Measurements from ENCODE around the gene DCLRE1C. TPM values are rescaled to one million over a fixed set of nuclear protein-coding genes. Genes with fewer than 3 reads are reported as not detected.
"Not testable (repeated sequence)": the region's sequence is repeated elsewhere in the genome, so short reads cannot be mapped to it uniquely, and the experiment has no call there.

The DCLRE1C gene
- total RNA-seq, 2 experiments from 2014 or later = 12.0 to 16.4 TPM

- ChIA-PET CTCF (no interaction called here), POLR2A (no interaction called here)
Measured at GRCh38 chr10:14905890-14906289, 48.0 kb downstream of the DCLRE1C start.

- ChIA-PET CTCF (interaction anchor here (0.6 to 3.0 kb wide), 2 partner anchors 9 to 26 kb away, joined by 3 to 13 read pairs; partner anchors contain the start of gene SUV39H2), POLR2A (interaction anchor here (0.5 kb wide), 1 partner anchor 396 kb away, joined by 3 read pairs; no protein-coding TSS in a partner anchor)
Measured at GRCh38 chr10:14904864-14905263, 49.0 kb downstream of the DCLRE1C start.

- POLR2A ChIA-PET = no interaction called here
- CTCF ChIA-PET = interaction anchor here (0.6 to 3.0 kb wide), 2 partner anchors 9 to 25 kb away, joined by 3 to 13 read pairs; partner anchors contain the start of gene SUV39H2
Measured at GRCh38 chr10:14904316-14904732, 49.6 kb downstream of the DCLRE1C start.

- CTCF ChIA-PET = no interaction called here
- POLR2A ChIA-PET = no interaction called here
Measured at GRCh38 chr10:14891151-14891550, 62.7 kb downstream of the DCLRE1C start.

GRCh38 chr10:14889318-14889717 is 64.6 kb downstream of the DCLRE1C start:
- ChIA-PET CTCF (no interaction called here), POLR2A (no interaction called here)

GRCh38 chr10:14884082-14884481 is 69.8 kb downstream of the DCLRE1C start:
- ChIA-PET POLR2A (no interaction called here), CTCF (interaction anchor here (0.7 kb wide), 1 partner anchor 25 kb away, joined by 3 read pairs; no protein-coding TSS in a partner anchor)

GRCh38 chr10:14880229-14880628 is 73.7 kb downstream of the DCLRE1C start:
- ChIA-PET CTCF (interaction anchor here (2.8 kb wide), 1 partner anchor 24 kb away, joined by 13 read pairs; no protein-coding TSS in a partner anchor), POLR2A (no interaction called here)

- ChIA-PET CTCF (interaction anchor here (0.8 to 2.8 kb wide), 3 partner anchors 11 to 24 kb away, joined by 3 to 13 read pairs (median 4); no protein-coding TSS in a partner anchor), POLR2A (interaction anchor here (1.5 to 3.1 kb wide), 2 partner anchors 9 to 42 kb away, joined by 4 to 29 read pairs; partner anchors contain the start of genes CDNF, HSPA14 and MSANTD7)
Measured at GRCh38 chr10:14879928-14880193, 74.0 kb downstream of the DCLRE1C start.

- CTCF ChIA-PET = interaction anchor here (0.8 to 2.8 kb wide), 3 partner anchors 10 to 25 kb away, joined by 3 to 13 read pairs (median 4); no protein-coding TSS in a partner anchor
- POLR2A ChIA-PET = interaction anchor here (0.8 to 3.1 kb wide), 5 partner anchors 8 to 82 kb away, joined by 3 to 29 read pairs (median 6); partner anchors contain the start of genes CDNF, DCLRE1C, HSPA14 and MEIG1
Measured at GRCh38 chr10:14879124-14879927, 74.6 kb downstream of the DCLRE1C start.

- CTCF ChIA-PET = interaction anchor here (2.8 kb wide), 1 partner anchor 26 kb away, joined by 13 read pairs; no protein-coding TSS in a partner anchor
- POLR2A ChIA-PET = interaction anchor here (0.5 to 3.1 kb wide), 6 partner anchors 8 to 83 kb away, joined by 3 to 29 read pairs (median 5); partner anchors contain the start of genes CDNF, DCLRE1C, HSPA14 and MEIG1
Measured at GRCh38 chr10:14878266-14879123, 75.4 kb downstream of the DCLRE1C start, which contains the start of gene SUV39H2. TSS of gene SUV39H2 (plus strand) at chr10:14878866. CDS start at chr10:14878889, 23 bp downstream.

- POLR2A ChIA-PET = interaction anchor here (2.5 to 3.1 kb wide), 2 partner anchors 39 to 77 kb away, joined by 24 to 29 read pairs; partner anchors contain the start of genes CDNF, DCLRE1C, HSPA14 and MSANTD7
- CTCF ChIA-PET = no interaction called here
Measured at GRCh38 chr10:14876764-14877163, 77.1 kb downstream of the DCLRE1C start.

GRCh38 chr10:14875941-14876340 is 78.0 kb downstream of the DCLRE1C start:
- ChIA-PET POLR2A (no interaction called here), CTCF (interaction anchor here (1.1 kb wide), 1 partner anchor 96 kb away, joined by 3 read pairs; no protein-coding TSS in a partner anchor)

- CTCF ChIA-PET = no interaction called here
- POLR2A ChIA-PET = no interaction called here
Measured at GRCh38 chr10:14873090-14873760, 80.7 kb downstream of the DCLRE1C start.

GRCh38 chr10:14864871-14865270 is 89.0 kb downstream of the DCLRE1C start:
- POLR2A ChIA-PET, CTCF ChIA-PET: not testable (repeated sequence)

GRCh38 chr10:14864466-14864865 is 89.4 kb downstream of the DCLRE1C start:
- POLR2A ChIA-PET, CTCF ChIA-PET: not testable (repeated sequence)

GRCh38 chr10:14860791-14861190 is 93.1 kb downstream of the DCLRE1C start:
- ChIA-PET POLR2A (no interaction called here), CTCF (no interaction called here)

GRCh38 chr10:14859775-14860174 is 94.1 kb downstream of the DCLRE1C start:
- ChIA-PET CTCF (no interaction called here), POLR2A (no interaction called here)

GRCh38 chr10:14859043-14859442 is 94.9 kb downstream of the DCLRE1C start:
- ChIA-PET CTCF (interaction anchor here (0.6 kb wide), 1 partner anchor 25 kb away, joined by 3 read pairs; no protein-coding TSS in a partner anchor), POLR2A (no interaction called here)

GRCh38 chr10:14858338-14858960 is 95.4 kb downstream of the DCLRE1C start:
- ChIA-PET POLR2A (no interaction called here), CTCF (no interaction called here)
